Measurements from ENCODE around the gene TBPL1. TPM values are rescaled to one million over a fixed set of nuclear protein-coding genes. Genes with fewer than 3 reads are reported as not detected.

The TBPL1 gene
- total and polyA plus RNA-seq, 9 of the 15 experiments (the other 6 are each of a cell fraction or from before 2014, with no cell fraction given) = 78.1 to 152 (median 107) TPM

- ChIA-PET CTCF (ENCODE audit: low intra/inter-chr PET ratio) (no interaction called here), POLR2A (interaction anchor here (0.6 to 3.7 kb wide), 6 partner anchors 8 to 297 kb away, joined by 3 to 19 read pairs (median 4); partner anchors contain the start of gene SLC2A12)
- Histone ChIP-seq H3K4me3 (peak overlapping the region; percentile 92), H3K9me3 (replicated peaks; ENCODE audit: control insufficient read depth, insufficient read depth, low read depth, low read length) (no peaks in the 10 kb centered on the region), H3K4me2 (ENCODE audit: insufficient read depth, low read length) (peak overlapping the region; percentile 99), H3K27ac (ENCODE audit: extremely low read depth, low read depth, low read length) (peak overlapping the region; percentile 87), H3K9ac (ENCODE audit: insufficient read depth in 1 of 2, low read depth in 2 of 2, low read length in 2 of 2) (peak overlapping the region in 1 of 2 experiments; percentile 73; a peak in 3 of 4 replicates), H2AFZ (ENCODE audit: low read depth, low read length) (no peak overlapping the region), H3K36me3 (ENCODE audit: control insufficient read depth, insufficient read depth, low read length) (peaks cover 12% of the 10 kb centered on the region; the same call in 2 of the 3 replicates), H3K9me1 (ENCODE audit: control insufficient read depth, insufficient read depth, low read length) (no peaks in the 10 kb centered on the region), H3K4me1 (replicated peaks in 1 of 2; ENCODE audit: control insufficient read depth in 2 of 2, insufficient read depth in 2 of 2, low read length in 2 of 2) (peaks cover 21 to 30% of the 10 kb centered on the region in 2 experiments), H3K79me2 (ENCODE audit: control insufficient read depth, insufficient read depth, low read length) (peaks cover 90% of the 10 kb centered on the region), H4K20me1 (replicated peaks; ENCODE audit: control insufficient read depth, insufficient read depth, low read length) (no peaks in the 10 kb centered on the region), H3K27me3 (ENCODE audit: control insufficient read depth in 2 of 2, insufficient read depth in 2 of 2, low read length in 2 of 2) (no peaks in the 10 kb centered on the region)
- 5% methylated on average over 5 of the region's 5 CpGs for WGBS (ENCODE audit: insufficient coverage, low coverage, missing lambda C conversion rate)
- intact Hi-C loops (cut with micrococcal nuclease) = loop anchor here (10.0 kb wide), 1 partner anchor 1229 kb away; the partner anchor contains the start of gene MYB
- ATAC-seq (no peak), FAIRE-seq (no peak), DNase-seq (ENCODE audit: extremely low read depth in 1 of 4, low spot score in 3 of 4) (no peak)
- no TSS peak for BruUV-seq (replicated peaks)
- in situ Hi-C loops (cut with MboI) = no loop called here
- TF ChIP-seq NBN (IDR thresholded peaks at IDR 0.05; ENCODE audit: low read depth) (0 out of 2 replicates have a peak, but pooled peaks have one; percentile 7), FOXA3 (CRISPR knock-in tag; conservative IDR thresholded peaks at IDR 0.05 in 1 of 2, IDR thresholded peaks at IDR 0.05 in 1 of 2) (no peak), RBM34 (IDR thresholded peaks at IDR 0.05; ENCODE audit: borderline replicate concordance, insufficient read depth, low read length) (no peak), ZNF263 (CRISPR knock-in tag; IDR thresholded peaks at IDR 0.05; ENCODE audit: borderline replicate concordance) (no peak), C11orf30 (IDR thresholded peaks at IDR 0.05; ENCODE audit: low read depth) (peak; percentile 99), CREB3 (tag; conservative IDR thresholded peaks at IDR 0.05; ENCODE audit: low read depth) (no peak), PHTF2 (CRISPR knock-in tag; IDR thresholded peaks at IDR 0.05) (no peak), NFIX (CRISPR knock-in tag; IDR thresholded peaks at IDR 0.05; ENCODE audit: low read depth) (no peak), SETDB1 (IDR thresholded peaks at IDR 0.05; ENCODE audit: low read length) (no peak), PTBP1 (IDR thresholded peaks at IDR 0.05; ENCODE audit: low read depth, low read length) (no peak), GTF2E2 (tag; IDR thresholded peaks at IDR 0.05) (peak; percentile 62; the same call in 1 of the 2 replicates), BACH1 (tag; IDR thresholded peaks at IDR 0.05) (0 out of 2 replicates have a peak, but pooled peaks have one; percentile 29), MED1 (CRISPR knock-in tag; IDR thresholded peaks at IDR 0.05; ENCODE audit: borderline replicate concordance) (no peak), ZNF224 (CRISPR knock-in tag; IDR thresholded peaks at IDR 0.05) (no peak), MAFG (tag; conservative IDR thresholded peaks at IDR 0.05) (peak; percentile 96), NFXL1 (CRISPR knock-in tag; IDR thresholded peaks at IDR 0.05) (no peak), PCBP1 (IDR thresholded peaks at IDR 0.05; ENCODE audit: low read depth, low read length, poor library complexity, severe bottlenecking) (no peak), ATF1 (CRISPR knock-in tag; IDR thresholded peaks at IDR 0.05) (no peak), ATF1 (tag; IDR thresholded peaks at IDR 0.05) (no peak), ZNF239 (CRISPR knock-in tag; IDR thresholded peaks at IDR 0.05) (no peak), CTBP1 (IDR thresholded peaks at IDR 0.05; ENCODE audit: borderline replicate concordance) (no peak), ZC3H4 (CRISPR knock-in tag; IDR thresholded peaks at IDR 0.05; ENCODE audit: borderline replicate concordance) (no peak)
- TF ChIP-seq, protein P1, sequence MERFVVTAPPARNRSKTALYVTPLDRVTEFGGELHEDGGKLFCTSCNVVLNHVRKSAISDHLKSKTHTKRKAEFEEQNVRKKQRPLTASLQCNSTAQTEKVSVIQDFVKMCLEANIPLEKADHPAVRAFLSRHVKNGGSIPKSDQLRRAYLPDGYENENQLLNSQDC (CRISPR knock-in tag; IDR thresholded peaks at IDR 0.05) = no peak
Measured at GRCh38 chr6:133955582-133956415, 2.8 kb downstream of the TBPL1 start.

Measured in K562 (cell line).